Activated T-cell treated with anti-CD3 and anti-CD28 coated beads for 1 hour (primary cell): ENCODE results near the gene HS3ST5.
"Not testable (repeated sequence)": the region's sequence is repeated elsewhere in the genome, so short reads cannot be mapped to it uniquely, and the experiment has no call there.

Experiments
- DNase-seq: peaks from one replicate; pipeline ENCODE4 v3.0.0-alpha.2; 2020; ENCODE audit warnings: low read depth

Gene HS3ST5

GRCh38 chr6:114049367-114049966 is 293.4 kb downstream of the HS3ST5 start:
- no peak for DNase-seq

DNA sequence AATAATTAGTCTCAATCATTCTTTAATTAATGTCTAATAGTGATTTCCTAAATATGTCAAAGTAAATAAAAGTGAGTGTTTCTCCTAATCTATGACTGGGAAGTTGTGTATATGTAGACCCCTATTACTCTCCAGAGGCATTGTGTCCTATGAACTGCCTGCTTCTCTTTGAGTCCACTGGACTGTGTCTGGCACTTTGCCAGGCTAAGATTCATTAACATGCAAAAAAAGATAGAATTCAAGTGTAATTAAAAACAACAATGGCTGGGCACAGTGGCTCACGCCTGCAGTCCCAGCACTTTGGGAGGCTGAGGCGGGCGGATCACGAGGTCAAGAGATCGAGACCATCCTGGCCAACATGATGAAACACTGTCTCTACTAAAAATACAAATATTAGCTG is 298.3 kb downstream of the HS3ST5 start:
- DNase-seq = not testable (repeated sequence)

DNA sequence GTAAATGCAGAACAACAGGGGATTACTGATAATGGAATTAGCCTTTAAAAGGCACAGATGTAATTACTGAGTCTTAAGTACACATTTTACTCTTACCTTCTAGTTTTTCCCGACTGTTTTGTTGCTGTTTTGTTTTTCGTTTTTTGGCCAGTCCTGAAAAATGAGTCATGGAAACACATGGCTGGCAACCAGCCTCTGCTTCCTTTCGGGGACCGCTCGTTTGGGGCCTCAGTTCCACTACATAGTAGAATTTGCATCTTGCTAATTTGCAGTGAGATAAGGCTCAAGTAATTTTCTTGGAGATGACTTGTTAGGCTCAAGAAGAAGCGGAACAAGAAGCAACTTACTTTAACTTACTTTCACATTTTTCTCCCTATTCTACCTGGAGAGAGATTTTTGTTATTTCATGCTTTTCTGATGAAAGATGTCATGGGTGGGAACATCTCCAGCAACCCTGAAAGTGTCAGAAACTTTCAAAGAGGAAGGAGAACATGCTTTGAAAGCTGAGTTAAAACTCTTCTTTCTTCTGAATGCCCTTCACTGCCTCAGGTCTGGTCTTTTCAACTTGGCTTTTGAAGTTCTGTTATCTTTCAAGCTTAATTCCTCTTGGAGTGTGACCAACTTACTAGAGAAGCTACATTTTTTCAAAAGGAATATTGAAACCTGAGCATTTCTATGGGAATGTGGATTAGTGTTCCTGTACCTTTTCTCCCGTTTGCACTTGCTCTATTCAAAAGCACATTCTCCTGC is 300.4 kb downstream of the HS3ST5 start:
- DNase-seq = no peak

DNA sequence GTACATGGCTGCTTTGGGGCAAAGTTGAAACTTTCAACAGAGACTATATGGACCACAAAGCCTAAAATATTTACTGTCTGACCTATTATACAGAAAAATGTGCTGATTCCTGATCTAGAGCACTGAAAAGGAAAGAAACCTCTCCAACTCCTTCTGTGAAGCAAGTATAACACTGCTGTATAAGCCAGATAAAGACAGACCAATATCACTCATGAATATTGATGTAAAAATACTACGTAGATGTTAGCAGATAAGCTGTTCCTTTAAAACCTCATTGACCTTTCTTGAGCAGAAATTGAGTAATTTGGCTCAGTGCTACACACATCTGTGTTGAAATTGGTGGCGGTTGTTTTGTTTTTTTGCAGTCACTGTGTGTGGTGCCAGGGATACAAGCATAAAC is 302.0 kb downstream of the HS3ST5 start:
- no peak for DNase-seq

DNA sequence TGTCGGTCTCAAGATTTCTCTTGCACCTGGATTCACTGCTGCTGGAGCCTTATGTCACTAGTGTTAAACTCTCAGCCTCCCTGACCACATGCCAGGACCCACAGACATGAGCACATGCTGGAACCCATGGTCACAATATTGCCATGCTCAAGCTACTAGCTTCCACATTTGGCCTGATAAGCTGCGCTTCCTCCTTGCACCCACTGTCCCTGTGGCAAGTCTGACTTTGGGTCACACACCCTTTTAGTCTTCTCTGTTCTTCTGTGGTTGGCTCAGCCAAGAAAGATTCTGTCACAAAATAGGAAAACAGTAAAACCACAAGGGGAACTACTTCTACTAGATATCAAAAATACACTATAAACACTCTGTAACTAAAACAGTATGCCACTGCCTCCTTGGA is 303.0 kb downstream of the HS3ST5 start:
- DNase-seq = no peak

DNA sequence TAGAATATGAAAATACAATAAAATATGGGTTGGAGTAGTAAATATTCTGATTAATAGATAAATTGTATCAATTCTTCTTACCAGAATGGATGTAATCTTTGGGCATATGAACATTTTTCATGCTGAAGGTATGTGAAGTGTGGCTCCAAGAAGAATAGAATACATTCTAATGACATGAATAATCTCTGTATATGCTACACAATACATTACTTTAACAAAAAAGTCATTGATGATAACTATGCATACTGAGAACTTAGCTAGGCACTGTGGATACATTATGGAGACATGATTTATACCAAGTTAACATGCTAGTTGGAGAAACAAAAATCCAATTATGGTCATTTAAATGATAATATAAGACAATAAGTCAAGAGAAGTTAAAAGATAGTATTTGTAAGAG is 309.2 kb downstream of the HS3ST5 start:
- no peak for DNase-seq

DNA sequence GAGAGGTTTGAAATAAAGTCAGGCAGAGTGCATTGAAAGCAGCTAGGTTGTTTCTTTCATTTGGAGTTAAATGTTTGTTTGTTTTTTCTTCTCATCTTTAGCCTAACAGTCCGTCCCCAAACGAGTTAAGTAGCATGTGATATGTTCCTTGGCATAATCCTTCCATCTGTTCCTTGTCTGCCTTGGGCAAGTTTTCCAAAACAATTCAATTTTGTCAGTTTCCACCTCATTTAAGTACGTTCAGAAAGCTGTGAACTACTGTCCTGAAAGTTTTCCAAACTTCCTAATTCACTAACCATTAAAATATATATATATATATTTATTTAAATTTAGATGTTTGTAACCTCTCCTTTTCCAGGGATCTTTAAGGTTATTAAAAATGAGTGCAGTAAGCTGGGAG is 310.1 kb downstream of the HS3ST5 start:
- no peak for DNase-seq

DNA sequence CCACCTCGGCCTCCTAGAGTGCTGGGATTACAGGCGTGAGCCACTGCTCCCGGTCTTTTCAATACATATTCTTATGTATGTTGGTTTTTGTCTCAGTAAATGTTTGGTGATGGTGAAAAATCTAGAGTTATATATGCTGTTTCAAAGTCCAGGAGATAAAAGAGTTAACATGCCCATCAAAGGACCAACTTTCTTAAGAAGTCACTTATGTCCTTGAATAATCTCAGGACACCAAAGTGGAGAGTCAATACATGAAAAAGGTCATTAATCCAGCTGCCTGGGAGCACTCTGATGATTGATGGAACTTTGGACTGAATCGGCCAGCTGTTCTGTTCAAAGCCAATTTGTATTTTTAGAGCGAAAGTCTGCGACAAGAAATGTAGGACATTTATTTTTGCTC is 312.1 kb downstream of the HS3ST5 start:
- DNase-seq = no peak

GRCh38 chr6:114024746-114025145 is 318.1 kb downstream of the HS3ST5 start:
- DNase-seq = no peak

DNA sequence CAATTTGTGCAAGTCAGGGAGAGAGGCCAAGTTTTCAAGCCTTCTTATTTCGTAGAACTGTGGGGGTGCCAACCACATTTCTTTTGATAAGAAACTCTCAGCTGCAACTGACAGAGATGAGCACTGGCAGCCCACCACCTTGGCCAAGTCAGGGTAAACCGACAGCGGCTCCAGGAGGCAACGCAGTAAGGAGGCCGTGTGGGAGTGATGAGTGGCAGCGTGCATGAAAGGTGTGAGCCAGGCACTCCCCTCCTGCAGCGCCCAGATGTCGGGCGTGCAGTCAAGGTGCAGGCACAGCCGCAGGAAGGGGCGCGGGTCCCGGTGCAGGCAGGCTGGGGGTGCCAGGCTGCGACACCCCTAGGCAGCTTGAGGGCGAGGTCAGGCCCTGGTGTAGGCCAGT is 322.6 kb downstream of the HS3ST5 start:
- no peak for DNase-seq

DNA sequence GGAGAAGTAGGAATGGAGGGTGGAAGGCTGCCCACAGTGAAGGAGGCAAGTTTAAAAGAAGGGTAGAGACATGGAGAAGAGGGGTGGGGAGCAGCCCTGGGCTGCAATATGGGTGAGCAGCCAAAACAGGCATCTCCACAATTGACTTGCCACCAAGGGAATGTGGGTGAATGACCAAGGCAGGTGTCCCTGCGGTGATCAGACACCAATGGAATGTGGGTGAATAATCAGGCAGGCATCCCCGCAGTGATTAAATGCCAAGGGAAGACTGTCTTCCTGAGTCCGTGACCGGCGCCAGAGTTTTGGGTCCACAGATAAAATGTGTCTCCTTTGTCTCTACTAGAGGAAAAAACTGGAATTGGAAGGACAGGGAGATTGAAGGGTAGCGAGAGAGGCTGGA is 325.7 kb downstream of the HS3ST5 start:
- not testable (repeated sequence) for DNase-seq

GRCh38 chr6:114014106-114014505 is 328.7 kb downstream of the HS3ST5 start:
- DNase-seq = not testable (repeated sequence)

DNA sequence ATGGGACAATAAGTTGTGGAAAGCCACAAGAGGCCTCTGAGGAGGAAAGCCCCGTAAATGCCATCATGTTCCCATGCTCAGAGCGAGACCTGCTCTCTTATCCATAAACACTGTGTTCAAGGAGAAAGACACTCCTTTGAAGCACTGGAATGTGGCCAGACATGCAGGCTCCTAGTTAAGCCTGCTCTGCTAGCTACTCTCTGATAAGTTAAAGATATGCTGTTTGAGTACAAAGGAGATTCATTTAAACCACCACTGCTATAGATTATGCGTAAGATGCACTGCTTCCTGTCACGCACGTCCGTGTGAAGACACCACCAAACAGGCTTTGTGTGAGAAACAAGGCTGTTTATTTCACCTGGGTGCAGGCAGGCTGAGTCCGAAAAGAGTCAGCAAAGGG is 331.3 kb downstream of the HS3ST5 start:
- DNase-seq = not testable (repeated sequence)

DNA sequence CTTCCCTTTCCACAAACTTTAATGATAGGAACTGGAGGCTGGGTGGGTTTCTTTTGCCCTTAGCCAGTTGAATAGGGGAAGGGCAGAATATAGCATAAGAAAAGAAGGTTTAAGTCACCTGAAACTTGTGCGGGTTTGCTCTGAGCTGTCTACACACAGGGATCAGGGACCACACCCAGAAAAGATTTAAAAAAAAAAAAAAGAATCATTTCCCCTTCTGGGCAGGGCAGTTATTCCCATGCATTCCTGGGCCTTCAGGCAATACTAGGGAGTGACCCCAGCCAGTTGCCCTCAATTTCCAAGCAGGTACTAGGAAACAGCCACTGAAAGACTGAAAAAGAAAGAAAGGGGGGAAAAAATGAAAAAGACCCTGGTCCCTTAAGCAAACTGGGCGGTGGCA is 332.3 kb downstream of the HS3ST5 start:
- no peak for DNase-seq

DNA sequence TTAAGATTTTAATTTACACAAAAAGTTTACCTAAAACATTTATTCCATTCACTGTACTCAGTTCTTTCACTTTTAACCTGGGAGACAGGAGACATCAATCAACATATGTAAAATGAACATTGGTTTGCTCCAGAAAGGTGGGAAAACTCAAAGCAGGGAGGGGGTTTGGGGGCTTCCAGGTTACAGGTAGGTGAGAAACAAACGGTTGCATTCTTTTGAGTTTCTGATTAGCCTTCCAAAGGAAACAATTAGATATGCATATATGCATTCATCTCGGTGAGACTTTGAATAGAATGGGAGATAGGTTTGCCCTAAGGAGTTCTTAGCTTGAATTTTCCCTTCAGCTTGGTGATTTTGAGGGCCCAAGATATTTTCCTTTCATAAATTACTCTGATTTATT is 333.6 kb downstream of the HS3ST5 start:
- DNase-seq = no peak

GRCh38 chr6:114008331-114008730 is 334.5 kb downstream of the HS3ST5 start:
- no peak for DNase-seq

- DNase-seq = no peak
Measured at GRCh38 chr6:114007516-114007915, 335.3 kb downstream of the HS3ST5 start.
